HG03175 (cell line): ENCODE data around the gene PAK1.
"Not testable (repeated sequence)": the region's sequence is repeated elsewhere in the genome, so short reads cannot be mapped to it uniquely, and the experiment has no call there.

ENCODE experiments used
- ATAC-seq: cut with Tn5 transposase; IDR thresholded peaks from one replicate; pipeline ENCODE4 v1.9.1; 2021; ENCODE audit warnings: mild to moderate bottlenecking, moderate library complexity; ENCODE audit not compliant: unreplicated experiment

Gene PAK1

GRCh38 chr11:77316733-77317342 lies 157.1 kb downstream of the PAK1 start:
- no peak for ATAC-seq

- ATAC-seq = no peak
These were observed 161.8 kb downstream of the PAK1 start for GRCh38 chr11:77312107-77312506.

GRCh38 chr11:77311701-77312100 lies 162.2 kb downstream of the PAK1 start:
- no peak for ATAC-seq

- ATAC-seq = no peak
These were observed 163.2 kb downstream of the PAK1 start for GRCh38 chr11:77310721-77311120.

- no peak for ATAC-seq
These were observed 164.4 kb downstream of the PAK1 start for GRCh38 chr11:77309401-77310085.

- ATAC-seq = no peak
These were observed 165.1 kb downstream of the PAK1 start for GRCh38 chr11:77308838-77309237.

- no peak for ATAC-seq
These were observed 170.6 kb downstream of the PAK1 start for GRCh38 chr11:77303328-77303727.

GRCh38 chr11:77302752-77303151 lies 171.1 kb downstream of the PAK1 start:
- no peak for ATAC-seq

GRCh38 chr11:77301510-77301909 lies 172.4 kb downstream of the PAK1 start, which contains the start of gene GDPD4:
Gene GDPD4 (minus strand): TSS chr11:77301686. CDS start chr11:77285137, 16,549 bp downstream.
- no peak for ATAC-seq

GRCh38 chr11:77300695-77301094 lies 173.2 kb downstream of the PAK1 start:
- no peak for ATAC-seq

GRCh38 chr11:77300028-77300427 lies 173.9 kb downstream of the PAK1 start:
- ATAC-seq = not testable (repeated sequence)

- ATAC-seq = no peak
These were observed 174.3 kb downstream of the PAK1 start for GRCh38 chr11:77299528-77299993.

GRCh38 chr11:77294040-77294439 lies 179.9 kb downstream of the PAK1 start:
- no peak for ATAC-seq

GRCh38 chr11:77289737-77290136 lies 184.2 kb downstream of the PAK1 start:
- no peak for ATAC-seq

GRCh38 chr11:77287615-77288273 lies 186.2 kb downstream of the PAK1 start:
- no peak for ATAC-seq

- no peak for ATAC-seq
These were observed 186.8 kb downstream of the PAK1 start for GRCh38 chr11:77287136-77287535.

- no peak for ATAC-seq
These were observed 189.1 kb downstream of the PAK1 start for GRCh38 chr11:77284476-77285468.

- ATAC-seq = no peak
These were observed 190.8 kb downstream of the PAK1 start for GRCh38 chr11:77283101-77283500.

GRCh38 chr11:77278595-77279506 lies 195.0 kb downstream of the PAK1 start:
- no peak for ATAC-seq

- ATAC-seq = no peak
These were observed 197.6 kb downstream of the PAK1 start for GRCh38 chr11:77276271-77276670.
